Measurements from ENCODE around the gene MED12L.
A peak's percentile ranks its signal among the peaks of the same experiment; 100 is the strongest.

MED12L gene

GRCh38 chr3:151248772-151249337, 163.4 kb downstream of the MED12L start:
- Mint-ChIP-seq H3K27ac (no peak overlapping the region), H3K9me3 (no peaks in the 10 kb centered on the region), H3K27me3 (no peaks in the 10 kb centered on the region), H3K4me3 (no peak overlapping the region), H3K36me3 (no peaks in the 10 kb centered on the region), H3K4me1 (no peaks in the 10 kb centered on the region)

DNA sequence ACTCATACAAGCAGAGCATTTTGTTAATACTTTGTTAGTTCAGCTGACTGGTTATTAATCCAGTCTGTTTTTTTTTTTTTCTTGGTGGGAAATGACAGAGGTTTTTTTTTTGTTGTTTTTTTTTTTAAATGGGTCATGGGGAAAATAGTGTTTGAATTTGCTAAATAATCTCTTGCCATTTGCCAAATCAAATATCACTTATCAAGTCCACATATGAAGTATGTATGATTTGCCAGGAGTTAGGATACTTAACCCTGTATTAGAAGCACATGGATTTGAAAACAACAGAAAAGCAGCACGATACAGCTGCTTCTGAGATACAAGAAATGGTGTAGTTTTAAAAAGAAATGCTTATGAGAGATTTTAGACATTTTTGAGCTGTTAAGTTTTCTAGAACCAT, 171.3 kb downstream of the MED12L start:
- Mint-ChIP-seq H3K27ac (no peak overlapping the region), H3K4me1 (no peaks in the 10 kb centered on the region), H3K9me3 (no peaks in the 10 kb centered on the region), H3K4me3 (no peak overlapping the region), H3K36me3 (no peaks in the 10 kb centered on the region), H3K27me3 (peaks cover 8% of the 10 kb centered on the region)

- Mint-ChIP-seq H3K36me3 (no peaks in the 10 kb centered on the region), H3K9me3 (no peaks in the 10 kb centered on the region), H3K27me3 (peaks cover 8% of the 10 kb centered on the region), H3K4me1 (no peaks in the 10 kb centered on the region), H3K27ac (peak overlapping the region; percentile 65), H3K4me3 (no peak overlapping the region)
Observed at GRCh38 chr3:151259664-151260063, 174.2 kb downstream of the MED12L start.

DNA sequence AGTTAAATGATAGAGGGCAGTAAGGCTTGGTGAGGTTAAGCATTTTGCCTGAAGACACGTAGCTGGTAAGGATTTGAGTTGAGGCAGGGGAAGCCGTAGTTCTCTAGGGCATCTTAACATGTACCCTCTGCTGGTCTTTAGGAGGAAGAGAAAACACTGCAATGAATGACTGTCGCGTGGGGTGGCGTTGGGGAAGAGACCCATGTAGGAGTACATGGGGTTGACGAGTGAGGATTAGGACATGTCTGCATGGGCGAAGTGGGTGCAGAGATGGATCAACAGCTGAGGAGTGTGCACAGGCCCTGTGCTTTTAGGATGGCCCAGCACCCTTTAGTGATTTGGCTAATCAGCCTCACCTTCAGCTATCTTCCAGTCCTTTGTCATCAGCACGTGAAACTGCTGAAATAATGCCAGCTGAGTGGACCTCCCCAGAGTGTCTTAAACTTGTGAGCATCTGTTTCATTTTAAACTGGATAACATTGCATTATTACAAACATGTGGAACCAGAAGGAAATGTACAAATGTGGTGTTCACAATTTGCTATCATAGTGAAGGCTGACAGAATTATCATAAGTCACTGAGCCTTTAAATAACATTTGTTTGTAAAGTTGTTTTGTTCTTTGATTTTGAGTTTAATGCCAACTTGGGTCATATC, 177.5 kb downstream of the MED12L start:
- Mint-ChIP-seq H3K36me3 (no peaks in the 10 kb centered on the region), H3K27ac (no peak overlapping the region), H3K9me3 (no peaks in the 10 kb centered on the region), H3K27me3 (peaks cover 8% of the 10 kb centered on the region), H3K4me3 (no peak overlapping the region), H3K4me1 (no peaks in the 10 kb centered on the region)

- Mint-ChIP-seq H3K36me3 (no peaks in the 10 kb centered on the region), H3K9me3 (no peaks in the 10 kb centered on the region), H3K4me1 (peaks cover 8% of the 10 kb centered on the region), H3K4me3 (no peak overlapping the region), H3K27ac (no peak overlapping the region), H3K27me3 (peaks cover 8% of the 10 kb centered on the region)
Observed at GRCh38 chr3:151264605-151265004, 179.1 kb downstream of the MED12L start.

DNA sequence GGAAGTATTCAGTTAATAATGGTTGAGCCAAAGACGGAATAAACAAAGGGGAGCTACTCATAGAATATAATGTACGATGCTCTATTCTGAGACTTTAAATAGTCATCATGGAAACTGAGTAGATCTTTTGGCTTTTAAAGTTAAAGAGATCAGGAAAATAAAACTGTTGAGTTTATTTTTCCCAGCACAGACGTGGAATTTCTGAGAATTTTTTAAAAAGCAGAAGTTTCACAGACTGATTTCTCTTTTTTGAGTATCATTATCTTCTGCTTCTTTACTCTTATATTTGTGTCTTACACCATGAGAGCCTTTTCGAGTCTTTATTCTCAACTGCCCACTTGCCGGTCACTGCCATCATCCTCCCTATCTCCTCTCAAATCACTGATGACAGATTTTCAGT, 179.7 kb downstream of the MED12L start:
- Mint-ChIP-seq H3K4me3 (no peak overlapping the region), H3K27ac (no peak overlapping the region), H3K36me3 (no peaks in the 10 kb centered on the region), H3K27me3 (peaks cover 3% of the 10 kb centered on the region), H3K9me3 (no peaks in the 10 kb centered on the region), H3K4me1 (peaks cover 12% of the 10 kb centered on the region)

DNA sequence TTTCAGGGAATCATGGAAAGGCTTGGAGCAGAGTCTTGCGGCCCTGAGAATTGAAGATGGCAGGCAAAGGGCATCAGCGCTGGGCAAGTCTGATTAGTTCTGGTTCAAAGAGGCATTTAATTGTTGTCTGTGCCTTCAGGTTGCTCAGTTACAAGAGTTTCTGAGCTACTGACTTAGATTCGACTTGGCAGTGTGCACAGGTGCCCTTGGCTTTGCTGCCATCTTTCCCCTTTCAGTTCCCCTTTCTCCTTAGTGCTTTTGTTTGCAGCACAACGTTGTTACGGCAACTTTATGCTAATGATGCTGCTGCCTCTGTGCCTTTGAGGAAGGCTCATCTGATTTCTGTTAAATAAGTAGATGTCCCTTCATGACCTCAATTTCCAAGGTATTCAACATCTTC, 180.4 kb downstream of the MED12L start:
- no peak overlapping the region for H3K4me3 Mint-ChIP-seq
- H3K27me3 Mint-ChIP-seq = no peaks in the 10 kb centered on the region
- H3K9me3 Mint-ChIP-seq = no peaks in the 10 kb centered on the region
- no peak overlapping the region for H3K27ac Mint-ChIP-seq
- H3K36me3 Mint-ChIP-seq = no peaks in the 10 kb centered on the region
- peaks cover 12% of the 10 kb centered on the region for H3K4me1 Mint-ChIP-seq

- H3K27ac Mint-ChIP-seq = no peak overlapping the region
- H3K4me3 Mint-ChIP-seq = no peak overlapping the region
Observed at GRCh38 chr3:151267066-151267465, 181.6 kb downstream of the MED12L start.

DNA sequence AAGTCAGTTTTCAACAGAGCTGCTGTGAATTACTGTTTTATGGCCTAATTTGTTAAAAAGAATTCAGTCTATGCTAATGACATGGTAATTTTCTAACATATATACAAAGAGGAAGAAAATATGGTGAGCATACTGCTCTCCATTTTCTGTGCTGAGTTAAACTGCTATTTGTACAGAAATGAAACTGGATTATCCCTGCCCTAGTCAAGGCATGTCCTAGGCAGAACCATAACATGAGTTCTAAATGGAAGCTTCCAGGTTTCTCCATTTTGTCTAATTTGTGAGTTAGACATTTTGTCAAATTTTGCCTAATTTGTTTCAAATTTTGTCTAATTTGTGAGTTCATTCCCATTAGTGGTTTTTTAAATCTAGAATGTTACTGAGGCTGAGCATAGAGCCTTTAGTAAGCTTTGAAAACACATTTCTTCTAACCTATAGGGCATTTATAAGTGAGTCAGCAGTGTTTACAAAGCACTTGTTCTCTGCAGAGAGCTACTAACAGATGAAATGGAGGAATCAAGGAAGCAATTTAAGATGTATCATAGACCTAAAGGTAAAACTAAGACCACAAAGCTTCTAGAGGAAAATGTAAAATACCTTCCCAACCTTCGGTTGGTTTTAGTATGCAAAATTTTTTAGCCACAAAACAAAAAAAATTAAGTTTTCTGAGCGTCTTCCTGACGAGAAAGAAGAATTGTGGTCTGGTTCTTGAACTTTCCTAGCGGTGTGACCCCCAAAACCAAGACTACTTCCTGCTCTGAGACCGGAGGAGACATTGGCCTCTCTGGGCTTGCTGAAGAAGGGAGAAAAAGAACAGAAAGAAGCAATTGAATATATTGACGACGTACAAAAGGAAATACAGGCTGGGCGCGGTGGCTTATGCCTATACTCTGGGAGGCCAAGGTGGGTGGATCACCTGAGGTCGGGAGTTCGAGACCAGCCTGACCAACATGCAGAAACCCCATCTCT, 183.1 kb downstream of the MED12L start:
- Mint-ChIP-seq H3K9me3 (no peaks in the 10 kb centered on the region), H3K27ac (peak overlapping the region; percentile 25), H3K27me3 (no peaks in the 10 kb centered on the region), H3K36me3 (no peaks in the 10 kb centered on the region), H3K4me3 (peak overlapping the region; percentile 69), H3K4me1 (peaks cover 12% of the 10 kb centered on the region)

More at GRCh38 chr3:151267066-151267465, 181.6 kb downstream of the MED12L start:
- H3K27me3 Mint-ChIP-seq = no peaks in the 10 kb centered on the region
- H3K36me3 Mint-ChIP-seq = no peaks in the 10 kb centered on the region
- peaks cover 12% of the 10 kb centered on the region for H3K4me1 Mint-ChIP-seq
- H3K9me3 Mint-ChIP-seq = no peaks in the 10 kb centered on the region

DNA sequence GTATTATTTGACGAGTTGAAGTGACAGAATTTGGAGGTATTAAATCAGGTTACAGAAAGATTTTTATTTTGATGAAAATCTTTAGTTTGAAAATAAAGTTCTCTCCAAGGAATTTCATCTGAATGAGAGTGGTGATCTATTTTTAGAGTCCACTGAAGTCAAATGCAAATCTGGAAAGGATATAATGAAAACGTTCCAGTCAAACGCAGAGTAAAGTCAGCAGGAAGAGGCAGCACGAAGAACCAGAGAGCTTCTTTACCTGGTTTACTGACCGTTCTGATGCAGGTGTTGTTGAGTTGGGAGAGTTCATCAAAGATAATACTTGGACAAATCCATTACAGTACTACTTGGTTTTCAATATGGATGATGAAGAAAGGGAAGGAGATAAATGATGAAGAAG, 184.2 kb downstream of the MED12L start:
- Mint-ChIP-seq H3K36me3 (no peaks in the 10 kb centered on the region), H3K4me3 (no peak overlapping the region), H3K4me1 (peaks cover 12% of the 10 kb centered on the region), H3K27me3 (no peaks in the 10 kb centered on the region), H3K27ac (no peak overlapping the region), H3K9me3 (no peaks in the 10 kb centered on the region)

DNA sequence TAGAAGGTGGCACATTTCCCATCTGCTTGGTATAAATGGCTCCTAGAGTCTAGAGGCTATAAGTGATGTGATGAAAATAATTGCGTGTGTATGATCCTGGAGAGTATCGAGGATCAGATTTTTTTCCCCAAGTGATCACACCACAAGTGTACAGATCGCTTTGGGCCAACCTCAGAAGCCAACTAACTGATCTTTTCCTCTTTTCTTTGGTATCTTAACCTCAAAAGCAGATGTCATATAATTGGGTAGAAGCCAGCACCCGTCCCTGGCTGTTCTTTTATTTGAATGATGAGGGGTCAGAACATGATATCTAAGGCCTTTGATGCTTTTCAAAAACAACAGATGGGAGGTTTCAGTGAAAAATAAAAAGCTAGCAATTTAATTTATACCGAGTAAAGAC, 189.6 kb downstream of the MED12L start:
- H3K4me3 Mint-ChIP-seq = no peak overlapping the region
- H3K9me3 Mint-ChIP-seq = no peaks in the 10 kb centered on the region
- no peaks in the 10 kb centered on the region for H3K27me3 Mint-ChIP-seq
- H3K4me1 Mint-ChIP-seq = peaks cover 30% of the 10 kb centered on the region
- no peaks in the 10 kb centered on the region for H3K36me3 Mint-ChIP-seq
- no peak overlapping the region for H3K27ac Mint-ChIP-seq

DNA sequence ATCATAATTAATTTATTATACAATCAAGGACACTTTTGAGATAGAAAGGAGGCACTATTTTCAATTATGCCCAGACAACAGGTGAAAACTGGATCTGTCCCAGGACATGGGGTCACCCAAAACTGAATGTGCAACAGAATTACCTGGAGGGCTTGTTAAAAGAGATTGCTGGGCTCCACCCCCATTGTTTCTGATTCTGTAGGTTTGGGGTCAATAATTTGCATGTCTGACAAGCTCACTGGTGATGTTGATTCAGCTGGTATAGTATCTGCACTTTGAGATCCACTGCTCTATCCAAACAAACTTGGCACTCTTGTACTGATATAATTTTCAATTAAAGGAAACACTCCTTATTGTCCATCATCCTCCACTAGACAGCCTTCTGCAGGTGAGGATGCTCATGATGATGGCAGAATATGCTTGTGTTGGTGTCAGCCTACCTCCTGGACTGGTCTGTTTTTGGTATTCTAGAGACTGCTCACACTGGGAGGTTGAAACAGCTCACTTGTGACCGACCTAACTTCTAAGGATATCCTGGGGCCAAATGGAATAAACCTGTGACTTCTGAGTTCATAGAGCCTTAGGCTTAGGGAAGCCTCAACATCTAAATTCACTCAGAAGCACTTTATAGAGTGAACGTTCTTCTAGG, 190.7 kb downstream of the MED12L start:
- Mint-ChIP-seq H3K27me3 (no peaks in the 10 kb centered on the region), H3K36me3 (no peaks in the 10 kb centered on the region), H3K4me3 (no peak overlapping the region), H3K4me1 (peaks cover 30% of the 10 kb centered on the region), H3K9me3 (no peaks in the 10 kb centered on the region), H3K27ac (no peak overlapping the region)

GRCh38 chr3:151276687-151277042, 191.2 kb downstream of the MED12L start:
- Mint-ChIP-seq H3K9me3 (no peaks in the 10 kb centered on the region), H3K4me1 (peaks cover 30% of the 10 kb centered on the region), H3K4me3 (no peak overlapping the region), H3K27ac (no peak overlapping the region), H3K36me3 (no peaks in the 10 kb centered on the region), H3K27me3 (no peaks in the 10 kb centered on the region)

GRCh38 chr3:151278230-151278629, 192.8 kb downstream of the MED12L start, which contains the start of gene P2RY14:
TSS of gene P2RY14 (minus strand) at chr3:151278542. CDS start at chr3:151214316, 64,226 bp downstream.
- H3K4me1 Mint-ChIP-seq = peaks cover 32% of the 10 kb centered on the region
- H3K9me3 Mint-ChIP-seq = no peaks in the 10 kb centered on the region
- no peaks in the 10 kb centered on the region for H3K36me3 Mint-ChIP-seq
- H3K4me3 Mint-ChIP-seq = no peak within 1 kb of the TSS
- H3K27ac Mint-ChIP-seq = no peak within 1 kb of the TSS
- H3K27me3 Mint-ChIP-seq = no peaks in the 10 kb centered on the region

GRCh38 chr3:151281671-151282324, 196.3 kb downstream of the MED12L start:
- H3K4me1 Mint-ChIP-seq = peaks cover 19% of the 10 kb centered on the region
- no peaks in the 10 kb centered on the region for H3K9me3 Mint-ChIP-seq
- no peaks in the 10 kb centered on the region for H3K36me3 Mint-ChIP-seq
- no peak overlapping the region for H3K27ac Mint-ChIP-seq
- no peaks in the 10 kb centered on the region for H3K27me3 Mint-ChIP-seq
- no peak overlapping the region for H3K4me3 Mint-ChIP-seq

Measured in activated naive CD4-positive, alpha-beta T cell treated with anti-CD3 and anti-CD28 coated beads, Interleukin-2, amount 50 U/mL, for 24 hours (primary cell).